Thoracic aorta (tissue), 2 donors: ENCODE data around the gene ZNF346. TPM values are rescaled to one million over a fixed set of nuclear protein-coding genes. Genes with fewer than 3 reads are reported as not detected.

Experiments
- ATAC-seq: fragments of 150-250 bp; one replicate; pipeline ENCODE4 v1.8.0; 2017; ENCODE audit warnings: low read depth; ENCODE audit not compliant: insufficient number of reproducible peaks, low FRiP score
- DNase-seq: peaks from one replicate; pipeline ENCODE4 v3.0.0-alpha.2; 2020; ENCODE audit warnings: low spot score
- H3K27ac ChIP-seq, 2 donors: fragments of 200-600 bp; sonication (generic); 1 replicate in 1 of 2; 2 replicates in 1 of 2; pipeline ENCODE4 v1.5.1; 2016; ENCODE audit warnings: mild to moderate bottlenecking in 2 of 2, moderate library complexity in 2 of 2
- H3K27me3 ChIP-seq: fragments of 200-600 bp; sonication (generic); replicated peaks from 2 replicates; pipeline ENCODE4 v1.6.0; 2016; ENCODE audit warnings: mild to moderate bottlenecking; ENCODE audit not compliant: insufficient read depth
- H3K36me3 ChIP-seq: fragments of 200-600 bp; sonication (generic); one replicate; pipeline ENCODE4 v1.5.1; 2016
- H3K4me1 ChIP-seq, 2 donors: fragments of 200-600 bp; sonication (generic); 1 replicate in 1 of 2; 2 replicates in 1 of 2; pipeline versions ENCODE4 v1.5.1 to v1.6.0; 2016; ENCODE audit warnings: low read depth in 2 of 2, mild to moderate bottlenecking in 1 of 2; ENCODE audit not compliant: control insufficient read depth in 1 of 2
- H3K4me3 ChIP-seq: fragments of 200-600 bp; sonication (generic); 2 replicates; pipeline ENCODE4 v1.5.1; 2016; ENCODE audit warnings: mild to moderate bottlenecking
- H3K9me3 ChIP-seq: fragments of 200-600 bp; sonication (generic); 2 replicates; pipeline ENCODE4 v1.5.1; 2016
- CTCF ChIP-seq: fragments of 200-600 bp; sonication (generic); IDR thresholded peaks from one replicate; pipeline ENCODE4 v1.5.1; 2019; ENCODE audit warnings: antibody characterized with exemption
- total RNA-seq, 2 donors: library from RNA; depleted of rRNA; stranded (reverse); fragments of >200 nt; gene quantifications; one replicate each; pipeline versions ENCODE4 v1.1.0 to v1.2.3, GENCODE V29; 2016

ZNF346 gene
- total RNA-seq, 2 donors from 2014 or later = 22.9 to 25.1 TPM

- ATAC-seq (no peak), DNase-seq (no peak)
Observed at GRCh38 chr5:177089825-177090641, 67.5 kb downstream of the ZNF346 start.

GRCh38 chr5:177090813-177091212 is 68.3 kb downstream of the ZNF346 start:
- ATAC-seq = no peak
- TF ChIP-seq CTCF = no peak
- Histone ChIP-seq H3K36me3 (no peaks in the 10 kb centered on the region), H3K27ac (no peak overlapping the region), H3K9me3 (no peaks in the 10 kb centered on the region), H3K27me3 (peaks cover 5% of the 10 kb centered on the region), H3K4me3 (no peak overlapping the region), H3K4me1 (peaks cover 4 to 10% of the 10 kb centered on the region in 2 donors)
- DNase-seq = no peak

More at GRCh38 chr5:177089825-177090641, 67.5 kb downstream of the ZNF346 start:
- Histone ChIP-seq H3K27me3 (peaks cover 5% of the 10 kb centered on the region), H3K27ac (no peak overlapping the region), H3K36me3 (no peaks in the 10 kb centered on the region), H3K4me3 (no peak overlapping the region), H3K4me1 (peaks cover 4 to 10% of the 10 kb centered on the region in 2 donors), H3K9me3 (no peaks in the 10 kb centered on the region)
- no peak for TF ChIP-seq CTCF

- Histone ChIP-seq H3K9me3 (no peaks in the 10 kb centered on the region), H3K36me3 (no peaks in the 10 kb centered on the region), H3K27ac (no peak overlapping the region), H3K4me1 (peaks cover 4 to 10% of the 10 kb centered on the region in 2 donors), H3K4me3 (no peak overlapping the region), H3K27me3 (peaks cover 5% of the 10 kb centered on the region)
- DNase-seq (no peak), ATAC-seq (no peak)
- TF ChIP-seq CTCF = no peak
Observed at GRCh38 chr5:177091232-177091631, 68.7 kb downstream of the ZNF346 start.

DNA sequence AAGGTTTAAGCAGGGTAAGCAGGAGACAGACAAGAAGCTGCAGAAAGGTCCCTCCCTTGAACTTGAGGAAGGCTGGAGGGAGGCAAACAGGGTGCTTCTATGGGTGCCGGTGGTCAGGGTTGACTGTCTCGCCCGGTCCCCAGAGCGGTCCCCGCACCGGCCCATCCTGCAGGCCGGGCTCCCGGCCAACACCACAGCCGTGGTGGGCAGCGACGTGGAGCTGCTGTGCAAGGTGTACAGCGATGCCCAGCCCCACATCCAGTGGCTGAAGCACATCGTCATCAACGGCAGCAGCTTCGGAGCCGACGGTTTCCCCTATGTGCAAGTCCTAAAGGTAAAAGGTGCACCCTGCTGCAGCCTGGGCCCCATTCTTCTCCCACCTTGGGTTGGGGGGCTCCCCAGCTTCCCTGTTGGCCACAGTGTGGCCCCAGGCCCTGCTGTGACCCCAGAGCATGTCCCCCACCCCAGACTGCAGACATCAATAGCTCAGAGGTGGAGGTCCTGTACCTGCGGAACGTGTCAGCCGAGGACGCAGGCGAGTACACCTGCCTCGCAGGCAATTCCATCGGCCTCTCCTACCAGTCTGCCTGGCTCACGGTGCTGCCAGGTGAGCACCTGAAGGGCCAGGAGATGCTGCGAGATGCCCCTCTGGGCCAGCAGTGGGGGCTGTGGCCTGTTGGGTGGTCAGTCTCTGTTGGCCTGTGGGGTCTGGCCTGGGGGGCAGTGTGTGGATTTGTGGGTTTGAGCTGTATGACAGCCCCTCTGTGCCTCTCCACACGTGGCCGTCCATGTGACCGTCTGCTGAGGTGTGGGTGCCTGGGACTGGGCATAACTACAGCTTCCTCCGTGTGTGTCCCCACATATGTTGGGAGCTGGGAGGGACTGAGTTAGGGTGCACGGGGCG is 69.9 kb downstream of the ZNF346 start:
- no peaks in the 10 kb centered on the region for H3K9me3 ChIP-seq
- peaks cover 0 to 3% of the 10 kb centered on the region in 2 donors for H3K4me1 ChIP-seq
- no peak overlapping the region for H3K27ac ChIP-seq
- H3K4me3 ChIP-seq = no peak overlapping the region
- peaks cover 3% of the 10 kb centered on the region for H3K27me3 ChIP-seq
- no peak for TF ChIP-seq CTCF
- ATAC-seq (no peak), DNase-seq (no peak)
- no peaks in the 10 kb centered on the region for H3K36me3 ChIP-seq
